DOHH2 (cell line): ENCODE data around the gene COL23A1.

ENCODE experiments used
- EZH2phosphoT487 ChIP-seq: fragments of 200-600 bp; sonication (generic); IDR thresholded peaks from 2 replicates; pipeline ENCODE4 v1.6.1; 2017; ENCODE audit warnings: borderline replicate concordance, mild to moderate bottlenecking, antibody characterized with exemption, low read length, moderate library complexity, mixed read lengths
- TF ChIP-seq, protein P1 (sequence below): fragments of 200-600 bp; sonication (generic); IDR thresholded peaks from one replicate; pipeline ENCODE4 v1.5.1; 2014; ENCODE audit warnings: antibody characterized with exemption, mild to moderate bottlenecking, low read depth, low read length; ENCODE audit not compliant: poor library complexity, severe bottlenecking

DNA sequence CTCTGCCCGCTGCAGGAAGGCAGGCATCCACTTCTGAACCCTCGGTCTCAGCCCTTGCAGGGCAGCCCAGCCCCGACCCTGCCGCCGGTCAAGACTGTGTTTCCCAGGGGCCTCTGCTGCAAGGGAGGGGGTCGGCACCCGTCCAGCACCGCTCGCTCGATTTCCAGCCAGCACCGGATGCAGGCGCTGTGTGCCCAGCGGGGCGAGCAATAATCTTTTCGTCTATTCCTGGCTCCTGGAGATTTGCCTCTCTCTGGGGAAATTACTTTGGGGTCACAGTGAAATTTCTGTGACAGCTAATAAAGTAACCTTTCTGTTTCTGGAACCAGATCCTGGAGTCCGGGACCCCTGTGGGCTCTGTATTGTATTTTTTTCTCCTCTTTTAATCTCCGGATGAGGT lies 155.3 kb downstream of the COL23A1 start:
- TF ChIP-seq, protein P1, sequence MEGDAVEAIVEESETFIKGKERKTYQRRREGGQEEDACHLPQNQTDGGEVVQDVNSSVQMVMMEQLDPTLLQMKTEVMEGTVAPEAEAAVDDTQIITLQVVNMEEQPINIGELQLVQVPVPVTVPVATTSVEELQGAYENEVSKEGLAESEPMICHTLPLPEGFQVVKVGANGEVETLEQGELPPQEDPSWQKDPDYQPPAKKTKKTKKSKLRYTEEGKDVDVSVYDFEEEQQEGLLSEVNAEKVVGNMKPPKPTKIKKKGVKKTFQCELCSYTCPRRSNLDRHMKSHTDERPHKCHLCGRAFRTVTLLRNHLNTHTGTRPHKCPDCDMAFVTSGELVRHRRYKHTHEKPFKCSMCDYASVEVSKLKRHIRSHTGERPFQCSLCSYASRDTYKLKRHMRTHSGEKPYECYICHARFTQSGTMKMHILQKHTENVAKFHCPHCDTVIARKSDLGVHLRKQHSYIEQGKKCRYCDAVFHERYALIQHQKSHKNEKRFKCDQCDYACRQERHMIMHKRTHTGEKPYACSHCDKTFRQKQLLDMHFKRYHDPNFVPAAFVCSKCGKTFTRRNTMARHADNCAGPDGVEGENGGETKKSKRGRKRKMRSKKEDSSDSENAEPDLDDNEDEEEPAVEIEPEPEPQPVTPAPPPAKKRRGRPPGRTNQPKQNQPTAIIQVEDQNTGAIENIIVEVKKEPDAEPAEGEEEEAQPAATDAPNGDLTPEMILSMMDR, result no peak
- TF ChIP-seq EZH2phosphoT487, result no peak
